ENCODE results near the gene C1orf216.
"Not testable (repeated sequence)": the region's sequence is repeated elsewhere in the genome, so short reads cannot be mapped to it uniquely, and the experiment has no call there.

The C1orf216 gene, protein sequence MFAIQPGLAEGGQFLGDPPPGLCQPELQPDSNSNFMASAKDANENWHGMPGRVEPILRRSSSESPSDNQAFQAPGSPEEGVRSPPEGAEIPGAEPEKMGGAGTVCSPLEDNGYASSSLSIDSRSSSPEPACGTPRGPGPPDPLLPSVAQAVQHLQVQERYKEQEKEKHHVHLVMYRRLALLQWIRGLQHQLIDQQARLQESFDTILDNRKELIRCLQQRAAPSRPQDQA

DNA sequence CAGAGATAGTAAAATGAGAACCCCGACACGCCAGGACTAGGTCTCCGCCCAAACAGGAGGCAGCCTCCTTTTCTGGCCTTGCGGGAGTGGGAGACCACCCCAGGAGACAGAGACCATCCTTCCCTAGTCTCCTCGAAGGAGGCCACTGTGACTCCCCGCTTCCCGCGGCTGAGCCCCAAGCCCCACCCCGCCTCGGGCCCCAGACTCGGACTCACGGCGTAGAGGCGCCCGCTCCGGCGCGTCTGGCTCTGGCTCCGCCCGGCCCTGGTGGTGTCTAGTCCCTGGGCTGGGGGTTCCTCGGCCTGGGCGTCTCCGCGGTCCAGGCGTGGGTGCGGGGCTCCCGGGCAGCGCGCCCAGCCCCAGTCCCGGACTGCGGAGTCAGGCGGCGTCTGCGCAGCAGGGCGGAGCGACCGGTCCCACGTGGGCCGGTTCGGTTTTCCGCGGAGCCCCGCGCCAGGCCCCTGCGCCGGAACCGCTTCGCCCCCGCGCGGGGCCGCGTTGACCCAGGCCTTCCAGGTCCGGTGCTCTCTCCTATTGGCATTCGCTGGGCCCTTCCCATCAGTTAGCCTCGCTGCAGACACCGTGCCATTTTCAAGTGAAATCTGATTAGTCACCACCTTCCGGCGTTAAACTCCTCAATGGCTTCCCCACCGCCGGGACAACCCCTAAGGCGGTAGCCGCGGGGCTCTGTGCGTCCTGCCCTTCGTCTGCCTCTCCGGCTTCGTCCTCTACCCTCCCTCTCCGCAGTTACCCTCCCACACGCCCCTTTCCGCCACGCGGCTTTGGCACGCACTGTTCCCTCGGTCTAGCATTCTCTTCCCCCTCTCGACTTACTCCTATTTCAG lies at the start of gene C1orf216:
Gene C1orf216 (minus strand): TSS at position 393 of the 845 bp plus-strand sequence. CDS start 2,563 bp downstream, outside the sequence.
- peak; percentile 61 for DNase-seq
- in situ Hi-C loops (cut with HindIII; ENCODE audit: low pct_ligation_motif_present, low pct_unique_long_range_greater_than_20kb, low sequenced_read_pairs) = no loop called here

DNA sequence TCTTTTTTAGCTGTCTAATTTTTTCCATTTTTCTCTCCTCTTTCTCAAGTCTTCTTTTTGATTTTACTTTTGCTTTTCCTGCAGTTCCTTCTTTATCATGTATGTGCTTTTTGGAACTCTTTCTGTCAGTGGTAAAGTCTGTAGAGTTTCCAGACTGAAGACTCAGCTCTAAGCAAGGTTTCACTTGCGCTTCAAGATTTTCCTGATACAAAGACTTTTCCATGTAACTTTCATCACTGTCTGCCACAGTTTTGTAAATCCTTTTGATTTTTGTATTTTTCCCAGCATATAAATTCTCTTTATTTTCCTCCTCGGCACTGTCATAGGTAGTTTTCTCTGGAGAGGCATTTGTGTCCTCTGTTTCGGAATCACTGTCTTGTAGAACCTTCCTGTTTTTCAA lies 45.6 kb upstream of the C1orf216 start:
- in situ Hi-C loops (cut with HindIII; ENCODE audit: low pct_ligation_motif_present, low pct_unique_long_range_greater_than_20kb, low sequenced_read_pairs) = no loop called here
- no peak for DNase-seq

DNA sequence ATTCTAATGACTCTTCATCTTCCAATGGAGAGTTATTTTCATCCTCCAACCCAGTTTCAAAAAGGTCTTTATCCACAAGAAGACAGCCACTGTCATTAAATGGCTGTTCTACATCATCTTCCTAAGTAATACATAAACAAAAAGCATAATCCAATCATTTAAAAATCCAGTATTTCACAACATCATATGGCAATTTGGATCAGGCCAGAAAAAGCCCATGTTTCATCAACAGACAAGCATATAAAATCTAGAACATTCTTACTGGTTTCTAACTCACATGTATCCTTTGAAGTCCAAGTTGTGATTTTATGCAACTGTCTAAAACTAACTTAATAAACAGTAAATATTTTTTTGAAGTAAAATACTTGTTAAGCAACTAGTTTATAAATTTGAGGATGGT lies 44.5 kb upstream of the C1orf216 start:
- no peak for DNase-seq
- in situ Hi-C loops (cut with HindIII; ENCODE audit: low pct_ligation_motif_present, low pct_unique_long_range_greater_than_20kb, low sequenced_read_pairs) = no loop called here

DNA sequence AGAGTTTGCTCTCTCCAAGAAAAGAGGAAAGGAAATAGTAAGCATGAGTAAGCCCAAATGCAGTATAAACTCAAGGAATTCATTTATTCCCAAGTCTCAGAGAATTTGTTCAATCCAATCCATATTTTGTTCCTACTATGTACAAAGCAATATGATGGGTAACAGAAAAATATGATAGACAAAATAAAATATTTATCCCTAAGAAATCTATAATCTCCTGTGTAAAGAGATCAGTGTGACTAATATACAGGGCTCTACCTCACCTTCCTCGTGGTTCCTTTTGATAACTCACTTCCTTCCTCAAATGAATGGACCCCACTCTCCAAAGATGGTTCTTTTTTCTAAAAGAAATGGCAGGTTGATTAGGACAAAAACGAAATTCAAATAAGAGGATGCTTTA lies 43.5 kb upstream of the C1orf216 start:
- in situ Hi-C loops (cut with HindIII; ENCODE audit: low pct_ligation_motif_present, low pct_unique_long_range_greater_than_20kb, low sequenced_read_pairs) = no loop called here
- DNase-seq = no peak

DNA sequence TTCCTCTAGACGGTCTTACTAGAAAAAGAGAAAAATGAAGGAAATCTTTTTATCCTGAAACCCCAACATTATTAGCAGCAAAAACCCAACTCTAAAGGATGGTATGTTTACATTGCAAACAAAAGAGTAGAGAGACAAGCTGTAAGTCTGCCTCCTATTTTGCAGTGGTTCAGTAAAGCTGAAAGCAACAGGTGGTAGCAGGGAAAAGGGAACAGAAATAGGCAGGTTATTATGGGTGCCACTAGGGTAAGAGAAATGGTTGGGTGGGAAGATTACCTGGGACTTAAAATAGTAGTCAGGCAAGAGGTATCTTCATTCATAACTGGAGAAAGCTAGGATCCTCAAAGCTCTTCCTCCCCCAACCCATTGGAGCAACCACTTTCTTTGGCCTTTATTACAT lies 37.4 kb upstream of the C1orf216 start:
- no peak for DNase-seq
- in situ Hi-C loops (cut with HindIII; ENCODE audit: low pct_ligation_motif_present, low pct_unique_long_range_greater_than_20kb, low sequenced_read_pairs) = no loop called here

DNA sequence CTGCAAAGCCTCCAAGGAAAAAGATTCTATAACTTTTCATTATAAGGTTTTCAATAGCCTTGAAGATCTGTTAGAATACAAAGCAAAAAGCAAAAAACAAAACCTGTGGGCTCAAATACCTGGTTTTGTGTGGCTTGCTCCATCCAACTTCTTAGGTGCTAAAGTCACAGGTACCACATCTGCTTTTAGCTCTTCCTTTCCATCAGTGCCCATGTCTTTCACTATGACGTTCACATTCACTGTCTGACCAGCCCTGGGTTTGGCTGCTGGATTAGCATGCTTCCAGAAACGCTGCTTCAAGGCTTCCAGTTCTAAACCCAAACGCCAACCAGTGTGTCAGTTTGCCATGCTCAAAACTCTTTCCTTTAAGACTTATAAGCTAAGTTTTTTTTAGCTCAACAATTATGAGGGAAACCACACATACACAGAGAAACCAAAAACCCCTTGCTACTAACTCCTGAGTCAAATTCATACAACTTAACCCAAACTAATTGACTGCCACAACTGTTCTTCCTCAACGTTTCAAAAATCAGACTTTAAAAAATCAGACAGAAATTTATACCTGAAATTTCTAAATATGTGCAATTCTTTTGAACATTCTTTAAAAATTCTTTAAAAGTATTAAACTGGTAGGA lies 35.1 kb upstream of the C1orf216 start:
- in situ Hi-C loops (cut with HindIII; ENCODE audit: low pct_ligation_motif_present, low pct_unique_long_range_greater_than_20kb, low sequenced_read_pairs) = no loop called here
- no peak for DNase-seq

DNA sequence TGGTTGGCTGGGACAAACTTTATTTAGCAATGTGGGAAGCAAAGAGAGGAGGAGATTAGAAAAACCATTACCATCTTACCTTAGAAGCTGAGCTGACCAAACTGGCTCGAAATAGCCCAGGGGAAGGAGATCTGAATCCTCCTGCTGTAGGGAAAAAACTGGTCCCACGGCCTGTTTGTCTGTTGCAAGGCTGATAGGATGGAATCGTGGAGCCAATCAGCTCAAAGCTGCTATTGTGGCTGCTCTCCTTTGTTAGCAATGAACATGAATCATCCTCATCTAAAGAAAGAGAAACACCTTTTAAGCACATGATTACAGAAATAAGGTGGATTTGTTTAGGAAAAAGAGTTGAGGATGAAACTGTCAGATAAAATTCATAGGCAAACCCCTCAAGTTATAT lies 29.6 kb upstream of the C1orf216 start:
- DNase-seq = no peak
- in situ Hi-C loops (cut with HindIII; ENCODE audit: low pct_ligation_motif_present, low pct_unique_long_range_greater_than_20kb, low sequenced_read_pairs) = no loop called here

DNA sequence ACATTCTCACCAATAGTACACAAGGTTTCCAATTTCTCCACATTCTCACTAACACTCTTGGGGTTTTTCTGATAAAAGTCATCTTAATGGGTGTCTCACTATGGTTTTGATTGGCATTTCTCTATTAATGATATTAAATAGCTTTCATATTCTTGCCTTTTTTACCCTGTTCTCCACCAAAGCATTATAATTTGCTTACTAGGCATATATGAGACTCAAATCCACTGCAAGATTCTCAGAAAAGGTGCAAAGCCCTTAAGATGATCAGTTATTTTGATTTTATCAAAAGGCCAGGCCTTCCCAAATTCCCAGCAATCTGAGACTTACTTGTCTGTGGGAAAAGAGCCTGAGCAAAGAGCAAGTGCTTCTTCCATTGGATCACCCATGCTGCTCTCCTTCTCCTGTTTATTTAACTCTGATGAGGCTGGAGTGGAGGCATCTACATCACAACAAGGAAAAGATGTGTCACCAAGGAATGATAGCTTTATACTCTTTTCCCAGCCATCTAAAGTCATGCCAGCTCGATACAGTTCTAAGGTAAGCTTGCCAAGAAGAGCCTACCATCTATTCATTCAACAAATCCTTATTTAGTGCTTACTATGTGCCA lies 26.5 kb upstream of the C1orf216 start:
- no peak for DNase-seq
- in situ Hi-C loops (cut with HindIII; ENCODE audit: low pct_ligation_motif_present, low pct_unique_long_range_greater_than_20kb, low sequenced_read_pairs) = no loop called here

DNA sequence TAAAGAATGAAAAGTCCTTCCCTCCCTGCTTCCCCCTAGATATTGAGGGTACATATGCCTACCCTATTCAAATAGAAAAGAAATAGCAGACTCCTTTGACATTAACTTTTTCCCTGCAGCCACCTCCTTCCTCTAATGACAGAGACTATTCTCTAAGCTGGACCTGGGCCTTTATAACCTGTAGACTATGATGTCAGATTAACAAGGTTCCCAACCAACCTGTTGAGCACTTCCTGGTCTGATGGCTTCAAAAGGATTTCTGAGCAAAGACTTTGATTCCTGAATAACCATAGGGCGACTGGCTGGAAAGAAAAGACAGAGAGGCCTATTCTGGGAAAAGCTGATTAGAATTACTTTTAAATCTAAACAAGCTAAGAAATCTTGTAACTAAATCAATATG lies 18.4 kb upstream of the C1orf216 start:
- DNase-seq = no peak
- in situ Hi-C loops (cut with HindIII; ENCODE audit: low pct_ligation_motif_present, low pct_unique_long_range_greater_than_20kb, low sequenced_read_pairs) = no loop called here

DNA sequence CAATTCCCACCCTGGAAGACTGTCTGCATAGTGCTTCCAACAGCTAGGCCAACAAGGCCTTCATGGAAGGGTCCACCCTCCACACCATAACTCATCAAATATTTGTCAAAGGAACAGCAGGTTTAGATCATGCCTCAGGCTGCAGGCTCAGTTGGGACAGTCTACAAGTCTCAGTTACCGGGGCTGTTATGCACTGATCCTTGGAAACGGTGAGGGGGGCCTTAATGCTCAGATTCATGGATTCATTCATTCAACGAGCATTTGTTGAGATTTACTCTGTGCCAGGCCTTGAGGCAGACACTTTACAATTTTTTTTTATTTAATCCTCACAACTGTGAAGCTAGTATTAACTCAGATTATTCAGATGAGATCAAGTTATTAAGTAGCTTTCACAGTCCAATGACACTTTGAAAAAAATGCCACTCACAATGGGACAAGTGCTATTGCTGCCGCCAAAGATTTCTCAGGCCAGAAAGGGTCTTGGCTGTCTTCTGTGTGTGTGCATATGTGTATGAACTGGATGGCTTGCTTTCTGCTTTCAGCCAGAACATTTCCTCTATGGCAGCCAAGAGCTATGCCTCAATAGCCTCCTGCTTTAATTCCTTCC lies 8.9 kb upstream of the C1orf216 start:
- in situ Hi-C loops (cut with HindIII; ENCODE audit: low pct_ligation_motif_present, low pct_unique_long_range_greater_than_20kb, low sequenced_read_pairs) = no loop called here
- no peak for DNase-seq

DNA sequence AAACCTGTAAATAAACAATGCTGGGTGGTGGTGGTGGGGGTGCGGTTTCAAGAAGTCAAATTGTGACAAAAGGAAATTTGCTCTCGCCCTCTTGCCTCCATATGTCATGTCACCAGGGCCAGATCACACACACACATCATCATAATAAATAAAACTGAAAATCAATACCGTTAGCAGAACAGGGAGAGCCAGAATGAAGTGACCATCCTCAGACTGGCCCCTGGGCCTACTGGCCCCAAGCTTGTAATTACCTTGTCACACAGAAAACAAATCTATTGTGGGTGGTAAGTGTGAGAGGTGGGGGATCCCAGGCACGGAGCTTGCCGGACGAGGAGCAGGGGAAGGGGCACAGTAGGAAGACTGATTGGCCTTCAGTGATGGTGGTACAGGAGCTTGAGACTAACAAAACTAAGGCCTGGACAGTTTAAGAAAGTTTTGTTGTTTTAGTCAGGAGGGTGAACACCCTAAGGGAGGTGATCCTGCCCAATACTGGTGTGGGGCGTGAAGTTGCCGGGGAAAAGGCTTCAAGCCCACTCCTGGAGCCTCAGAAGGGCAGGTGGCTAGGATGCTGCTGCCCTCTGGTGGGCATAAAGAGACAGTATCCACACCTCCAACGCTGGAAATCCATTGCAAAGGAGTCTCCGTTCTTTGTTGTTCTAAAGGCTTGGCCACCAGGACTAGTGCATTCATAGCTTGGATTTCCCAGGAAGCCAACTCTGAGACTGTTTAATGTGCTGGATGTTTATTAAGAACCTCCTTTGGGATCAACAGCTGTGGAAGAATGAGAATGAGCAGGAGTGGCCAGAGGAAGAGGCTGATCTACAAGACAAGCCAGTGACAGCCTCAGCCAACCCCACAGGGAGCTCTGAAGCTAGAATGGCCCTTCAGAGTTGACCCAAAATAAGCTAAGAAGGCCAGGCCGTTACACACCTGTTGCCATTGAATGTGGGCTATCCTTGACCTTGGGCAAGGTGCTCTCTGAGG lies 8.1 kb upstream of the C1orf216 start:
- in situ Hi-C loops (cut with HindIII; ENCODE audit: low pct_ligation_motif_present, low pct_unique_long_range_greater_than_20kb, low sequenced_read_pairs) = no loop called here
- peak; percentile 60 for DNase-seq

DNA sequence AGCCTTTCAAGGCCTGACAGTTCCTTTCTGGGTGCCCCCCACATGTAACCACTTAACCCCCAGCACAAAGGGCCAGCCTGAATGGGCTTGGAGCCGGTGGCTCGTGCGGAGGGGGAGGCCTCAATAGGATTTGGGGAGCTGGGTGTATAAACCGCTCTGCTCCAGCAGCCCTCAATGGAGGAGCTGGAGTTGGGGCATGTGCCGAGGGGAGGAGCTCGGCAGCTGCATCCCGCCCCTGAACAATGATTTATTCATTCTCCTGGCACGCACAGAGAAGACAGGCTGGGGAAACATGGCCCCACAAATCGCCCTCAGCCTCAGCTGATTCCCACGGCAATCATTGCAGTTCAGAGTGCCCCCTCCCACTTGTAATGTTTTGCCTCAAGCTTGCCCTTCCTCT lies 6.9 kb upstream of the C1orf216 start:
- in situ Hi-C loops (cut with HindIII; ENCODE audit: low pct_ligation_motif_present, low pct_unique_long_range_greater_than_20kb, low sequenced_read_pairs) = no loop called here
- no peak for DNase-seq

DNA sequence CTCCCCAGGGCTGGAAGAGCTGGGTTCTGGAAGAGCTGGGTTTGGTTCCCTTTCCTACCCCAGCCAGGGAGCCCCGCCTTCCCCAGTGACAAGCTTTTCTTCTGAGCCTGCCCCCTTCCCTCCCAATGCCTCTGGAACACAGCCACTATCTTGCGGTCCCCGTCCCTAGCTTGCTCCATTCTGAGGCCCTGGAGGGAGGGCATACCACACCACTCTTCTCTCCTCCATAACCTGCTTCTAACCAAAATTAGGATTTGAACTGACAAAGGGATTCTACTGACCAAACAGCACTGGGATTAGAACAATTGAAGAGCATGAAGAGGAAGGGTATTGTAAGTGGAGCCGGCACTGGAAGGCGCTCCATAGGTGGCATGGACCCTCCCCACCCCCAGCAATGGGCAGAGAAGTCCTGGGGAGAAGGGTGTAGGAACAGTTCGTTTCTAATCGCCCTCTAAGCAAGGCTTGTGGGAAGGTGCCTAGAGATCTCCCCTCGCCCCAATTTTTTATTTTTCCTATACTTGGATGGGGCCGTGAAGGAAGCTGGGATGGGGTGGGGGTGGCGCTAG lies 690 bp downstream of the C1orf216 start:
- in situ Hi-C loops (cut with HindIII; ENCODE audit: low pct_ligation_motif_present, low pct_unique_long_range_greater_than_20kb, low sequenced_read_pairs) = no loop called here
- peak; percentile 64 for DNase-seq

DNA sequence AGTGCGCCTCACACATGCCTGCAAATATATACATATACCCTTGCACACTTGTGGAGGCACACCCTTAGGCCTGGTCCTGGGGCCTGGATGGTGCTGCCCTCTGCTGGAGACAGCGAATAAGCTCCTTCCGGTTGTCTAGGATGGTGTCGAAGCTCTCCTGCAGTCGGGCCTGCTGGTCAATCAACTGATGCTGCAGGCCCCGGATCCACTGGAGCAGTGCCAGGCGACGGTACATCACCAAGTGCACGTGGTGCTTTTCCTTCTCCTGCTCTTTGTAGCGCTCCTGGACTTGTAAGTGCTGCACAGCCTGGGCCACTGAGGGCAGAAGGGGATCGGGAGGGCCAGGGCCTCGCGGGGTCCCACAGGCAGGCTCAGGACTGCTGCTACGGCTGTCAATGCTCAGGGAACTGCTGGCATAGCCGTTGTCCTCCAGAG lies 3.1 kb downstream of the C1orf216 start:
- in situ Hi-C loops (cut with HindIII; ENCODE audit: low pct_ligation_motif_present, low pct_unique_long_range_greater_than_20kb, low sequenced_read_pairs) = no loop called here
- DNase-seq = peak; percentile 71

DNA sequence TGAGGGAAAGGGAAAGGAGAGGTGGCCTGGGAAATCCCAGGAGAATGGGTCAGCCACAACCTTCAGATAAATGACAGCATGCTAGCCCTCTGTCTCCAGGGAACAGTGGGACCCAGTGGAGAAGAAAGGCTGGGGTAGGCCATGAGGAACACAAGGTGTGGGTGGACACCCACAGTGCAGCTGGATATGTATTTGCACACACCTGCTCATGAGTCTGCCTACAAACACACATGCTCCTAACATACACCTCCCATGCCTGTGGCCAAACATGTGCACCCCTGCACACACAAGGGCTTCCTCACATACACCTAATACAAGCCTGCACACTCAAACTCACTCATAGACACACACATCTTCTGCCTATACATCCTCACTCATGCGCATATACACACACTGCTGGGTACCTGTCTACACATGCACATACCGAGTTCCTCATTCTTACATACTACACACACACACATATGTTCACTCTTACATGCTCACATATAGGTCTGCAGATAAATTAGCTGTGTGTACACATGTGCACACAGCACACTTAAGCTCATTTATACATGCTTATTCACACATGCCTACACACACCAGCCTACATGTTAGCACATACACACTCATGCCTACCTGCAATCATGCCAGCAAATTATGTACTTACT lies 3.6 kb downstream of the C1orf216 start:
- in situ Hi-C loops (cut with HindIII; ENCODE audit: low pct_ligation_motif_present, low pct_unique_long_range_greater_than_20kb, low sequenced_read_pairs) = no loop called here
- DNase-seq = no peak

DNA sequence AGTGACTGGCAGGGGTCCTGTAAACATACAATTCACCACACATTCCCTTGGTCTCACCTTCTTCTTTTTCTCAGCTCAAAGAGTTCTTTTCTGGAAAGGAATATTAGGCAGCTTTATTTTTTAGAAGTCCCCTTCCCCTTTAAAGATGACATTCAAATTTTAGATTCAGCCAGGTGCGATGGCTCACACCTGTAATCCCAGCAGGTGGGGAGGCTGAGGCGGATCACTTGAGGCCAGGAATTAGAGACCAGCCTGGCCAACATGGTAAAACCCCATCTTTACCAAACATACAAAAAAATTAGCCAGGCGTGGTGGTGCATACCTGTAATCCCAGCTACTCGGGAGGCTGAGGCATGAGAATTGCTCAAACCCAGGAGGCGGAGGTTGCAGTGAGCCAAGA lies 7.6 kb downstream of the C1orf216 start:
- DNase-seq; in situ Hi-C loops (cut with HindIII; ENCODE audit: low pct_ligation_motif_present, low pct_unique_long_range_greater_than_20kb, low sequenced_read_pairs): not testable (repeated sequence)

DNA sequence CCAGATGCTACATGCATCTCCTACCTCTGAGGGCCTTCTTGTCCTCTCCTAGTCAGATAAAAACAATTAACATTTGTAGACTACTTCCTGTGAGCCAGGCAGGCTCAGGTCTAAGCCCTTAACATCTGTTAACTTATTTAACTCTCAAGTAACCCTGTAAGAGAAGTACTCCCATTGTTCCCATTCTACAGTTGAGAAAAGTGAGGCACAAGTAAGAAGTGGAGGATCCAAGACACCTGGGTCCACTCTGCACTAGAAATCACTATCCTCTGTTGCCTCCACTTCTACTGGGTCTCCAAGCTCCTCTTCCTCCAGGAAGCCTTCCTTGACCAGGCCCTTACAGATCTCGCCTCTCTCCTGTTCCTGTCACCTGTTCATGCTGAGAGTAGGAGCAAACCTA lies 9.7 kb downstream of the C1orf216 start:
- in situ Hi-C loops (cut with HindIII; ENCODE audit: low pct_ligation_motif_present, low pct_unique_long_range_greater_than_20kb, low sequenced_read_pairs) = no loop called here
- DNase-seq = no peak

All from ACHN (cell line).